BE2C (cell line): ENCODE results near the gene MCC. TPM values are rescaled to one million over a fixed set of nuclear protein-coding genes. Genes with fewer than 3 reads are reported as not detected.

Experiments
- DNase-seq: peaks from one replicate; pipeline ENCODE4 v3.0.0-alpha.2; 2020
- H3K27me3 ChIP-seq: fragments of 250-450 bp; sonication (Bioruptor Pico); 2 replicates; pipeline ENCODE4 v1.5.1; 2020; ENCODE audit warnings: mild to moderate bottlenecking
- H3K36me3 ChIP-seq: fragments of 250-450 bp; sonication (Bioruptor Pico); 2 replicates; pipeline ENCODE4 v1.5.1; 2020; ENCODE audit warnings: mild to moderate bottlenecking
- H3K4me1 ChIP-seq: fragments of 250-450 bp; sonication (Bioruptor Pico); 2 replicates; pipeline ENCODE4 v1.5.1; 2020
- H3K4me3 ChIP-seq: 2 replicates; pipeline ENCODE4 v1.5.1; 2011; ENCODE audit warnings: low read depth, low read length
- H3K9me3 ChIP-seq: fragments of 250-450 bp; sonication (Bioruptor Pico); 2 replicates; pipeline ENCODE4 v1.5.1; 2020
- CTCF ChIP-seq: IDR thresholded peaks from 2 replicates; pipeline ENCODE4 v1.5.1; 2012; ENCODE audit warnings: mild to moderate bottlenecking, low read depth, low read length
- polyA plus RNA-seq: library from polyadenylated mRNA; unstranded; fragments of >200 nt; gene quantifications from one replicate; pipeline ENCODE4 v1.2.1, GENCODE V29; 2012; ENCODE audit warnings: low read depth, missing spikeins; ENCODE audit not compliant: insufficient read length, insufficient read depth

MCC gene
- polyA plus RNA-seq: 25.0 TPM

- no peak for TF ChIP-seq CTCF
- peaks cover 5% of the 10 kb centered on the region; the same call in 1 of the 2 replicates for H3K9me3 ChIP-seq
- H3K27me3 ChIP-seq: no peaks in the 10 kb centered on the region
- H3K36me3 ChIP-seq: no peaks in the 10 kb centered on the region
- DNase-seq: peak; percentile 94
- peak within 1 kb of the TSS; percentile 94 for H3K4me3 ChIP-seq
- H3K4me1 ChIP-seq: no peaks in the 10 kb centered on the region
Measured at GRCh38 chr5:113487781-113488644, at the start of gene MCC. MCC (minus strand) TSS chr5:113488453.

- TF ChIP-seq CTCF: no peak
- Histone ChIP-seq H3K4me1 (no peaks in the 10 kb centered on the region), H3K4me3 (no peak overlapping the region), H3K9me3 (no peaks in the 10 kb centered on the region), H3K36me3 (peaks cover 14% of the 10 kb centered on the region), H3K27me3 (no peaks in the 10 kb centered on the region)
- DNase-seq: no peak
Measured at GRCh38 chr5:113531481-113532159, 43.4 kb upstream of the MCC start.

- H3K9me3 ChIP-seq: no peaks in the 10 kb centered on the region
- no peaks in the 10 kb centered on the region for H3K27me3 ChIP-seq
- no peaks in the 10 kb centered on the region for H3K4me1 ChIP-seq
- no peak for DNase-seq
- H3K4me3 ChIP-seq: no peak overlapping the region
- peaks cover 1% of the 10 kb centered on the region; the same call in 1 of the 2 replicates for H3K36me3 ChIP-seq
- no peak for TF ChIP-seq CTCF
Measured at GRCh38 chr5:113527746-113528145, 39.5 kb upstream of the MCC start.

GRCh38 chr5:113526421-113526820 lies 38.2 kb upstream of the MCC start:
- TF ChIP-seq CTCF: no peak
- no peak overlapping the region for H3K4me3 ChIP-seq
- H3K36me3 ChIP-seq: no peaks in the 10 kb centered on the region; the same call in 1 of the 2 replicates
- H3K27me3 ChIP-seq: no peaks in the 10 kb centered on the region
- no peaks in the 10 kb centered on the region for H3K9me3 ChIP-seq
- no peak for DNase-seq
- H3K4me1 ChIP-seq: no peaks in the 10 kb centered on the region

- H3K4me1 ChIP-seq: no peaks in the 10 kb centered on the region
- no peaks in the 10 kb centered on the region for H3K27me3 ChIP-seq
- no peak for TF ChIP-seq CTCF
- DNase-seq: no peak
- no peak overlapping the region for H3K4me3 ChIP-seq
- H3K36me3 ChIP-seq: peaks cover 9% of the 10 kb centered on the region
- H3K9me3 ChIP-seq: no peaks in the 10 kb centered on the region
Measured at GRCh38 chr5:113524927-113525326, 36.7 kb upstream of the MCC start.
